ENCODE measurements around the gene MAPRE3.

MAPRE3 gene

GRCh38 chr2:26994983-26995382, 24.5 kb downstream of the MAPRE3 start:
- Histone ChIP-seq H3K36me3 (ENCODE audit: control insufficient read depth in 2 of 2, insufficient read depth in 2 of 2, low read length in 2 of 2) (no peaks in the 10 kb centered on the region), H3K9me3 (ENCODE audit: control insufficient read depth in 2 of 2, low read length in 2 of 2) (no peaks in the 10 kb centered on the region), H3K4me1 (ENCODE audit: control insufficient read depth in 2 of 2, insufficient read depth in 2 of 2, low read length in 2 of 2) (no peaks in the 10 kb centered on the region), H3K27me3 (ENCODE audit: control insufficient read depth in 2 of 2, insufficient read depth in 2 of 2, low read length in 2 of 2) (no peaks in the 10 kb centered on the region), H3K27ac (ENCODE audit: low read depth in 2 of 2, low read length in 2 of 2) (no peak overlapping the region), H3K4me3 (ENCODE audit: low read length in 2 of 2) (no peak overlapping the region), H3K9ac (ENCODE audit: low read depth in 1 of 2, low read length in 2 of 2) (no peak overlapping the region)

DNA sequence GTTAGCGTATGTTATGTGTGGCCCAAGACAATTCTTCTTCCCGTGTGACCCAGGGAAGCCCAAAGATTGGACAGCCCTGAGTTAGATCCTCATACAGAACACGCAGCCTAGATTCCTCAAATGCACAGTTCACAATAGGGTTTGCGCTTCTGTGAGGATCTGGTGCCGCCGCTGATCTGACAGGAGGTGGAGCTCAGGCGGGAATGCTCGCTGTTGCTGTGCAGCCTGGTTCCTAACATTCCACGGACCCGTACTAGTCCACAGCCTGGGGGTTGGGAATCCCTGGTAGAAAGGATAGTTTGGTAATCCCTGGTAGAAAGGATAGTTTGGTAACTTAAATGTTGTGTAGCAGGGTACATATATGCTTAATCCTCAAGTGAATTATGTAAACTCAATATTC, 27.0 kb downstream of the MAPRE3 start:
- no peak overlapping the region for H3K27ac ChIP-seq (ENCODE audit: low read depth in 2 of 2, low read length in 2 of 2)
- H3K9me3 ChIP-seq (ENCODE audit: control insufficient read depth in 2 of 2, low read length in 2 of 2): no peaks in the 10 kb centered on the region
- H3K4me1 ChIP-seq (ENCODE audit: control insufficient read depth in 2 of 2, insufficient read depth in 2 of 2, low read length in 2 of 2): no peaks in the 10 kb centered on the region
- H3K9ac ChIP-seq (ENCODE audit: low read depth in 1 of 2, low read length in 2 of 2): no peak overlapping the region
- no peaks in the 10 kb centered on the region for H3K36me3 ChIP-seq (ENCODE audit: control insufficient read depth in 2 of 2, insufficient read depth in 2 of 2, low read length in 2 of 2)
- no peak overlapping the region for H3K4me3 ChIP-seq (ENCODE audit: low read length in 2 of 2)
- H3K27me3 ChIP-seq (ENCODE audit: control insufficient read depth in 2 of 2, insufficient read depth in 2 of 2, low read length in 2 of 2): no peaks in the 10 kb centered on the region

DNA sequence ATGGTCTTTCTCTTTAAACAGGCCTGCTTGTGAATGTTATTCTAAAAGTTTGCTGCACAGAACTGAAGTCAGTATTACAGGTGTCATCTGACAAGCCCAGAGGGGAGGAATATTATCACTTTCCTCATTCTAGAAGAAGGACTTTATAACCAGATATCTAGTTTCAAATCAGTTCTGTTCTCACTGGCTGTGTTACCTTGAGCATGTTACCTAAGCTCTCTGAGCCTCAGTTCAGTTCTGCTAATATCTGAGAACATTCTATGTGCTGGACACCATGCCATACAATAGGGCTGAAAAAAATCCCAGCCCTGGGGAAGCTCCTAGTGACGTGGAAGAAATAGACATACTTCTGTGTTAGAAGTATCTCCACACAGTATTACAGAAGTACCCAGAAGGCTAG, 27.9 kb downstream of the MAPRE3 start:
- Histone ChIP-seq H3K27me3 (ENCODE audit: control insufficient read depth in 2 of 2, insufficient read depth in 2 of 2, low read length in 2 of 2) (no peaks in the 10 kb centered on the region), H3K4me1 (ENCODE audit: control insufficient read depth in 2 of 2, insufficient read depth in 2 of 2, low read length in 2 of 2) (no peaks in the 10 kb centered on the region), H3K9ac (ENCODE audit: low read depth in 1 of 2, low read length in 2 of 2) (no peak overlapping the region), H3K4me3 (ENCODE audit: low read length in 2 of 2) (no peak overlapping the region), H3K9me3 (ENCODE audit: control insufficient read depth in 2 of 2, low read length in 2 of 2) (no peaks in the 10 kb centered on the region), H3K36me3 (ENCODE audit: control insufficient read depth in 2 of 2, insufficient read depth in 2 of 2, low read length in 2 of 2) (no peaks in the 10 kb centered on the region), H3K27ac (ENCODE audit: low read depth in 2 of 2, low read length in 2 of 2) (no peak overlapping the region)

DNA sequence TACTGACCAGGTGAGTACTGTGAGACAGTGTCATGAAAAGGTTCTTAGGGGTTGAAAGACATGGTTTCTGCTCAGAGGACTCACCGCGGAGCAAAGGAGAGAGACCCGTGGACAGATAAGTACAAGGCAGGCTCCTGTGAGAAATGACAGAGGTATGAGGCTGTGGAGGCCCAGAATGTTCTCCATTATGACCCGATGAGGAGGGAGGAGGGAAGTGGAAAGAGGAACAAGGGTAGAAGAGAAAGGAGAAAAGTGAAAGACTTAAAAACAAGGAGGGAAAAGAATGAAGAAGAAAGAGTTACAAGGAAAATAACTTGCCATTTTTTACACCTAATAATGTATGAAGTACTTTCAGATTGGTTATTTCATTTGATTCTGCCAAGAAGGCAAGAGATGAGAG, 29.8 kb downstream of the MAPRE3 start:
- H3K9me3 ChIP-seq (ENCODE audit: control insufficient read depth in 2 of 2, low read length in 2 of 2): no peaks in the 10 kb centered on the region
- H3K4me1 ChIP-seq (ENCODE audit: control insufficient read depth in 2 of 2, insufficient read depth in 2 of 2, low read length in 2 of 2): no peaks in the 10 kb centered on the region
- no peaks in the 10 kb centered on the region for H3K36me3 ChIP-seq (ENCODE audit: control insufficient read depth in 2 of 2, insufficient read depth in 2 of 2, low read length in 2 of 2)
- H3K27me3 ChIP-seq (ENCODE audit: control insufficient read depth in 2 of 2, insufficient read depth in 2 of 2, low read length in 2 of 2): no peaks in the 10 kb centered on the region
- H3K4me3 ChIP-seq (ENCODE audit: low read length in 2 of 2): no peak overlapping the region
- no peak overlapping the region for H3K27ac ChIP-seq (ENCODE audit: low read depth in 2 of 2, low read length in 2 of 2)
- no peak overlapping the region for H3K9ac ChIP-seq (ENCODE audit: low read depth in 1 of 2, low read length in 2 of 2)

GRCh38 chr2:27000995-27001394, 30.6 kb downstream of the MAPRE3 start:
- Histone ChIP-seq H3K27me3 (ENCODE audit: control insufficient read depth in 2 of 2, insufficient read depth in 2 of 2, low read length in 2 of 2) (no peaks in the 10 kb centered on the region), H3K9ac (ENCODE audit: low read depth in 1 of 2, low read length in 2 of 2) (no peak overlapping the region), H3K9me3 (ENCODE audit: control insufficient read depth in 2 of 2, low read length in 2 of 2) (no peaks in the 10 kb centered on the region), H3K36me3 (ENCODE audit: control insufficient read depth in 2 of 2, insufficient read depth in 2 of 2, low read length in 2 of 2) (no peaks in the 10 kb centered on the region), H3K27ac (ENCODE audit: low read depth in 2 of 2, low read length in 2 of 2) (no peak overlapping the region), H3K4me1 (ENCODE audit: control insufficient read depth in 2 of 2, insufficient read depth in 2 of 2, low read length in 2 of 2) (no peaks in the 10 kb centered on the region), H3K4me3 (ENCODE audit: low read length in 2 of 2) (no peak overlapping the region)

DNA sequence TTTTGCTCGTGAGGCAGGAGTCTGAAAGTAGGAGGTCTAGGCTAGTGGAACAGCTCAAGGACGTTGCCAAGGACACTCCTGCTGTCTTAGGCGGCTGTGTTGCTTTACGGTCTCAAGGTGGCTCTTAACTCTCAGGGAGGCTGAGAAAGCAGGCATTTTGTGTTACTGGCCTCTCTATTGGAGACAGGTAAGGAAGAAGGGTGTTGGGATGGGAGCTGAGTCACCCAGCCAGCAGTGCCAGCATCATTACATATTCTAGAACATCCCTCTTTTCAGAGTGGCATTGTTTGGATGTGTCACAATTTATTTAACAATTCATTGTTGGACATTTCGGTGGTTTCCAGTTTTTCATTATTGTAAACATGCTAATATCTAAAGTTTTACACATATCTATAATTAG, 31.5 kb downstream of the MAPRE3 start:
- no peak overlapping the region for H3K9ac ChIP-seq (ENCODE audit: low read depth in 1 of 2, low read length in 2 of 2)
- H3K36me3 ChIP-seq (ENCODE audit: control insufficient read depth in 2 of 2, insufficient read depth in 2 of 2, low read length in 2 of 2): no peaks in the 10 kb centered on the region
- H3K4me3 ChIP-seq (ENCODE audit: low read length in 2 of 2): no peak overlapping the region
- no peaks in the 10 kb centered on the region for H3K4me1 ChIP-seq (ENCODE audit: control insufficient read depth in 2 of 2, insufficient read depth in 2 of 2, low read length in 2 of 2)
- no peaks in the 10 kb centered on the region for H3K9me3 ChIP-seq (ENCODE audit: control insufficient read depth in 2 of 2, low read length in 2 of 2)
- H3K27ac ChIP-seq (ENCODE audit: low read depth in 2 of 2, low read length in 2 of 2): no peak overlapping the region
- no peaks in the 10 kb centered on the region for H3K27me3 ChIP-seq (ENCODE audit: control insufficient read depth in 2 of 2, insufficient read depth in 2 of 2, low read length in 2 of 2)

DNA sequence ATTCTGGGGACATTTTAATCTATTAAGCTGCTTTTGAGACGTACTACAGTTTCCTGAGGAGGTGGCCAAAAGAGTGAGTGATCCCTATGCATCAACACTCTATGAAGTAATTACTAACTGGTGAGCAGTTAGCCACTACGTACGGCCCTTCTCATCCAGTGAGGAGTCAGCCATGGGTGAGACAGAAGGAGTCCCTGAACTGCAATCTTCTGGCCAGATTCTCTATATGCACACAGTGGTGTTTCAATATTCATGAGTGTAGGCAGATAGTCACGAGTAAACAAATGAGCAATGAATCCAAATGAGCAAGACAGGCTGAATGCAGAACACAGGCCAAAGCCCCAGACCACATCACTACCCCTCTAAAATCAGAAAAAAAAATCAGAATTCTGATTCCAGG, 32.6 kb downstream of the MAPRE3 start:
- Histone ChIP-seq H3K9ac (ENCODE audit: low read depth in 1 of 2, low read length in 2 of 2) (no peak overlapping the region), H3K27ac (ENCODE audit: low read depth in 2 of 2, low read length in 2 of 2) (no peak overlapping the region), H3K4me3 (ENCODE audit: low read length in 2 of 2) (no peak overlapping the region), H3K9me3 (ENCODE audit: control insufficient read depth in 2 of 2, low read length in 2 of 2) (no peaks in the 10 kb centered on the region), H3K36me3 (ENCODE audit: control insufficient read depth in 2 of 2, insufficient read depth in 2 of 2, low read length in 2 of 2) (no peaks in the 10 kb centered on the region), H3K27me3 (ENCODE audit: control insufficient read depth in 2 of 2, insufficient read depth in 2 of 2, low read length in 2 of 2) (no peaks in the 10 kb centered on the region), H3K4me1 (ENCODE audit: control insufficient read depth in 2 of 2, insufficient read depth in 2 of 2, low read length in 2 of 2) (no peaks in the 10 kb centered on the region)

DNA sequence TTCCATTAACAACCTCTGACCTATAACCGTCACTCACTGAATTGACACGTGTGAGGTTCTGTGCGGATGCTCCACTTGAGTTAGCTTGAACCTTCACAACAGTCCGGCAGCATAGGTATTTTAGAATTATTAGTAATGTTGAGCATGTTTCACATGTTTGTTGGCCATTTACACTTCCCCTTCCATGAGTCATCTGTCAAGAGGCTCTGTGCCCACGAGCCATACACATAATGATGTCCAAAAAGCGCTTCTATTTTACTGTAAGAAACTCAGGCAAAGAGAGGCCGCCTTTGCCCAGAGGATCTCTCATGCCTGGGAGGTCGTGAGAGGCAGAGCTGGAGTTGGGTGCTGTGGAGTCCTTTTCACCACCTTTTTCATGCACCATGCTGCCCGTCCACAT, 33.4 kb downstream of the MAPRE3 start:
- no peak overlapping the region for H3K4me3 ChIP-seq (ENCODE audit: low read length in 2 of 2)
- no peaks in the 10 kb centered on the region for H3K9me3 ChIP-seq (ENCODE audit: control insufficient read depth in 2 of 2, low read length in 2 of 2)
- no peaks in the 10 kb centered on the region for H3K4me1 ChIP-seq (ENCODE audit: control insufficient read depth in 2 of 2, insufficient read depth in 2 of 2, low read length in 2 of 2)
- H3K27me3 ChIP-seq (ENCODE audit: control insufficient read depth in 2 of 2, insufficient read depth in 2 of 2, low read length in 2 of 2): no peaks in the 10 kb centered on the region
- no peaks in the 10 kb centered on the region for H3K36me3 ChIP-seq (ENCODE audit: control insufficient read depth in 2 of 2, insufficient read depth in 2 of 2, low read length in 2 of 2)
- no peak overlapping the region for H3K9ac ChIP-seq (ENCODE audit: low read depth in 1 of 2, low read length in 2 of 2)
- H3K27ac ChIP-seq (ENCODE audit: low read depth in 2 of 2, low read length in 2 of 2): no peak overlapping the region

DNA sequence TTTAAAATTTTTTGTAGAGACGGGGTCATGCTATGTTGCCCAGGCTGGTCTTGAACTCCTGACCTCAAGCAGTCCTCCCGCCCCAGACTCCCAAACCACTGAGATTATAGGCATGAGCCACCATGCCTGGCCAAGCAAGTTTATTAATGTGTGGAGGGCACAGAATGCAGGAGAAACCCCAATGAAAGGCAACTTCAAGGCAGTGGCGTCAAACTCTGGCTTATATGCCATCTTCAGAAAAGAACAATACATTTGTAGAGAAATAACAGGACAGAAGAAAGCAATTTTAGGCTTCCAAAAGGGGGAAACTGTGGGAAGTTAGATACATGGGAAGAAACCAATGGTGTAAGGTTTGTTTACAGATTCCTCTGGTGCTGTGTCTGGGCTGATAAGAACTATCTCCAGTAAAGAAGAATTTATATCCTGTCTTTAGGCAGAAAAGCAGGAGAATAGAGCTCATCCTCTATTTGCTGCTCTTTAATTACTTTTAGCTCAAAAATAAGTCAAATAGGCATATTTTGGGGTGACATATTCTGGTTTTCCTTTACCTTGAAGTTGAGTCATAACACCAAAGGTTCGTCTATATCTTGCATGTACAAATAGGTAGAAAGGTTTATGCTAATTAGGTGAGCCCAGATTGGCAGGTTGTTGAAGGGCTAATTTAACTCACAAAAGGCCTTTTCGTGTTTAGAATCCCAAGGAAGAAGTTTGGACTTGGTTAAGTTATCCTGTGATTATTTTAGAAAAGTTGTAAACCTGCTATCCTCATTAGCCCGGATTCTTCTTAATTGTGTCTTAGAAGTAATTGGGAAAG, 36.4 kb downstream of the MAPRE3 start:
- H3K9me3 ChIP-seq (ENCODE audit: control insufficient read depth in 2 of 2, low read length in 2 of 2): no peaks in the 10 kb centered on the region
- no peak overlapping the region for H3K9ac ChIP-seq (ENCODE audit: low read depth in 1 of 2, low read length in 2 of 2)
- no peaks in the 10 kb centered on the region for H3K4me1 ChIP-seq (ENCODE audit: control insufficient read depth in 2 of 2, insufficient read depth in 2 of 2, low read length in 2 of 2)
- no peak overlapping the region for H3K27ac ChIP-seq (ENCODE audit: low read depth in 2 of 2, low read length in 2 of 2)
- no peaks in the 10 kb centered on the region for H3K36me3 ChIP-seq (ENCODE audit: control insufficient read depth in 2 of 2, insufficient read depth in 2 of 2, low read length in 2 of 2)
- H3K4me3 ChIP-seq (ENCODE audit: low read length in 2 of 2): no peak overlapping the region
- H3K27me3 ChIP-seq (ENCODE audit: control insufficient read depth in 2 of 2, insufficient read depth in 2 of 2, low read length in 2 of 2): no peaks in the 10 kb centered on the region

DNA sequence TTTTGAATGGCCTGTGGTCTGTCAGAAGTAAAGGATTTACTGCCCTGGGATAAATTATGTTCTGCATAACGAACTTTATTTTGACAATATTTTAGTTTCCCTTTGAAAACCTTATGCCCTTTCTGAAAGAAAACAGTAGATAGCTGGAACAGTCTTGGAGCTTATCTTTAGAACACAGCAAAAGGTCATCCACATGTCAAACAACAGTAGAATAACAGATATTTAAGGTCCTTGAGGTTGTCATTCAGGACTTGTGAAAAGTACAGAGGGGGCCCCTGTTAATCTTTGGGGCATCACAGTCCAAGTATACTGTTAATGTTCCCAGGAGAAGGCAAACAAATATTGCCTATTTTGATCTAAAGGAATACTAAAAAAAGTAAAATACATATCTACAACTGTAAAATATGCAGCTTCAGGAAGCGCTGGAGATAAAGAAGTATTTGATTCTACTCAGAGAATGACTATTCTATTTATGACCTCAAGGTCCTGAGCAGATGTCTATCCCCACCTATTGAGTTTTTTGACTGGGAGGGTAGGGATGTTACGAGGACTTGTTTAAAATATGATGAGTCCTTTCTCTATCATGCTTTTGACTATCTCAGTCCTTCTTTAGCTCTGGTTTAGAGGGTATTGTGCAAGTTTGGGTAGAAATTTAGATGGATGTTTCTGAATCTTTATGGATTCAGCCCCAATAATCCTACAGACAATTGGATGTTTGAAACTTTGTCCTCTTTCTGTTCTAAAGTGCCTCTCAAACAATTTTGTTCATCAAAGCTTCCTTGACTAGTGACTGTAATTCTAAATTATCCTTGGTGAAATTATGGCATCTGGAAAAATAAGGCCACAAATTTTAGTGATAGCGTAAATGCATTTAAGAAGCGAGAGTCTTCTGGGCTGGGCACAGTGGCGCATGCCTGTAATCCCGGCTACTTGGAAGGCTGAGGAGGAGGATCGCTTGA, 37.3 kb downstream of the MAPRE3 start:
- no peak overlapping the region for H3K9ac ChIP-seq (ENCODE audit: low read depth in 1 of 2, low read length in 2 of 2)
- no peaks in the 10 kb centered on the region for H3K27me3 ChIP-seq (ENCODE audit: control insufficient read depth in 2 of 2, insufficient read depth in 2 of 2, low read length in 2 of 2)
- H3K9me3 ChIP-seq (ENCODE audit: control insufficient read depth in 2 of 2, low read length in 2 of 2): no peaks in the 10 kb centered on the region
- H3K27ac ChIP-seq (ENCODE audit: low read depth in 2 of 2, low read length in 2 of 2): no peak overlapping the region
- no peaks in the 10 kb centered on the region for H3K36me3 ChIP-seq (ENCODE audit: control insufficient read depth in 2 of 2, insufficient read depth in 2 of 2, low read length in 2 of 2)
- H3K4me3 ChIP-seq (ENCODE audit: low read length in 2 of 2): no peak overlapping the region
- no peaks in the 10 kb centered on the region for H3K4me1 ChIP-seq (ENCODE audit: control insufficient read depth in 2 of 2, insufficient read depth in 2 of 2, low read length in 2 of 2)
